SHP77 (cell line): ENCODE data around the gene DOCK2.
"Not testable (repeated sequence)": the region's sequence is repeated elsewhere in the genome, so short reads cannot be mapped to it uniquely, and the experiment has no call there.

Source experiments
- DNase-seq, 2 experiments: peaks; one replicate each; lab custom pipeline; 2025; lab: John Stamatoyannopoulos, UW

DOCK2 gene

GRCh38 chr5:169789417-169789940 is 152.4 kb downstream of the DOCK2 start:
- no peak for DNase-seq

GRCh38 chr5:169791251-169791650 is 154.2 kb downstream of the DOCK2 start:
- DNase-seq: no peak

GRCh38 chr5:169795338-169795737 is 158.3 kb downstream of the DOCK2 start:
- DNase-seq: no peak

DNA sequence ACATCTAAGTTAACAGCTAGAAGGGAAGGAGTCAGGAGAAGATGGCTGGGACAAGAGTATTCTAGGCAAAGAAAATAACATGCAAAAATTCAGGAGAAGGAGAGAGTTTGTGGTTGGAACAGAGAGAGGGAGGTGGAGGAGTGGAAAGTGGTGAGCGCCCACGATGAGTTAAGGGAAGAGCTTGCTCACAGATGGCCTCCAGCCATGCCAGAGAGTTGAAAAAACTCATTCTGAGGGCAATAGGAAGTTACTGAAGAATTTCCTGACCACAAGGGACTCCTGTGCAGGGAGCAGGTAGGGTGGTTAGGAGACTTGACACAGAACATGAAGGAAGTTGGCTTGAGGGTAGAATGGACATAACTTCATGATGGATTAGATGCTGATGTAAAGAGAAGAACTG is 159.7 kb downstream of the DOCK2 start:
- DNase-seq: no peak

GRCh38 chr5:169797577-169797976 is 160.5 kb downstream of the DOCK2 start:
- no peak for DNase-seq

- no peak for DNase-seq
Measured at GRCh38 chr5:169798438-169798837, 161.4 kb downstream of the DOCK2 start.

DNA sequence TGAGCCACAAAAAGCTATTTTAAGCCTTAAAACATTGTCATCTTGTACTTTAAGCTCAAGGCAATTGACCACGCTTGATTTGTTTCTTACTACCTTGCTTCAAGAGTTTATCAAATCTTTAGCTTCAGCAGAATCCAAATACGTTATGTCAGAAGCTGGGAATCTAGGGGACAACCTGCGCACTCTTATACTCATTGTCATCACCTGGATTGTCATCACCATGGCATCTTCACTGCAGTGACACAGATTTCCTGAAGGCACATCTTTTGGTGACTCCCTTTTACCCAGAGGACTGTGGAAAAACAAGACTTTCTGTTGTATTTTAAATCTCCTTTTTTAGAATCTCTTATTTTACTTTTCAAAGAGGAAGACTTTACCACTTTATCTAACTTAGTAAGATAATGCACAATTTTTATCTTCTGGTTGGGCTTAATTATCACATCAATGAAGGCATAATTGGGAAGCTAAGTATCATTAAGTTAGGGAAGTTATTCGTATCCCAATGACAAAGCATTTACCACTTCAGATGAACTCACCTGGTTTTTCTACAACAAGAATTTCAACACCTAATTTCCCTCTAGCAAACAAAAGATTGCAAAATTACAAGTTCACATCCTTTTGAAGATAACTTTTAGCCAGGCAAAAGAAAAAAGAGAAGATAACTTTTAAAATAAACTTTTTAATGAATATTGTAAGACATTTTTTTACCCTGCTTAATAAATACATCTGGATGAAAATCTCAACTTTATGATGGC is 162.0 kb downstream of the DOCK2 start:
- no peak for DNase-seq

DNA sequence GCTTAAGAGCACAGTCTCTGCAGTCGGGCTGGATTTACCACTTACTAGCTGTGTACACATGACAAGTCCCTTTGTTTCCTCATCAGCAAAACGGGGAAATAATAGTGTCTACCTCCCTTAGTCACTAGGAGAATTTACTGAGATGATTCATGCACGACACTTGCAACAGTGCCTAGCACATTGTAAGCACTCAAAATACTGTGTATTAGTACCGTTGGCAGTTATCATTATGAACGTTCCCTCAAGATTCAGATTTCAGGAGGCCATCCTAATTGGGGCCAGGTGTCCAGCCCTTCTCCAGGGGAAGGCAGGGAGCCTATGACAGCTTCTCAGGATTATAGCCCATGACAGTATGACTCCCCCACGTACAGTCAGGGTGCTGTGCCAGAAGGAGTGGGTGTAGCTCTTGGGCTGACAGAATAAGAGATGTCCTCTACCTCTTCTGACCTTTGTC is 164.3 kb downstream of the DOCK2 start:
- DNase-seq: no peak

DNA sequence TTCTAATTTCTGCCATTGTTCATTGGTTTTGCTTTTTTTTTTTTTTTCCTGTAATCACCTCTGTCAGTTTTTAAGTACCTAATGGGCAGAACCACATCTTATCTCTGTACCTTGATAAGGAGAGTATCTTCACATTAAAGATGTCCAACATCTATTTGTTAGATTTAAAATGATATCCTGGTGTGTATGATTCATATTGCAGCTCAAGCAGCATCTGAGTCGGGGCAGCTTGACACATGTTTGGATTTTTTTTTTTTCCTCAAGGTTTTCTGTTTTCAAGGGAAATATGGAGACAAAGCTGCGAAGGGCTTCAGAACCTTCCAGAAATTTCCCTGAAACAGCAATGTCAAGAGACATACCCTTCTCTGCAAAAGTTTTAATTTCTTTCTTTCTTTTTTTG is 164.7 kb downstream of the DOCK2 start:
- DNase-seq: no peak

DNA sequence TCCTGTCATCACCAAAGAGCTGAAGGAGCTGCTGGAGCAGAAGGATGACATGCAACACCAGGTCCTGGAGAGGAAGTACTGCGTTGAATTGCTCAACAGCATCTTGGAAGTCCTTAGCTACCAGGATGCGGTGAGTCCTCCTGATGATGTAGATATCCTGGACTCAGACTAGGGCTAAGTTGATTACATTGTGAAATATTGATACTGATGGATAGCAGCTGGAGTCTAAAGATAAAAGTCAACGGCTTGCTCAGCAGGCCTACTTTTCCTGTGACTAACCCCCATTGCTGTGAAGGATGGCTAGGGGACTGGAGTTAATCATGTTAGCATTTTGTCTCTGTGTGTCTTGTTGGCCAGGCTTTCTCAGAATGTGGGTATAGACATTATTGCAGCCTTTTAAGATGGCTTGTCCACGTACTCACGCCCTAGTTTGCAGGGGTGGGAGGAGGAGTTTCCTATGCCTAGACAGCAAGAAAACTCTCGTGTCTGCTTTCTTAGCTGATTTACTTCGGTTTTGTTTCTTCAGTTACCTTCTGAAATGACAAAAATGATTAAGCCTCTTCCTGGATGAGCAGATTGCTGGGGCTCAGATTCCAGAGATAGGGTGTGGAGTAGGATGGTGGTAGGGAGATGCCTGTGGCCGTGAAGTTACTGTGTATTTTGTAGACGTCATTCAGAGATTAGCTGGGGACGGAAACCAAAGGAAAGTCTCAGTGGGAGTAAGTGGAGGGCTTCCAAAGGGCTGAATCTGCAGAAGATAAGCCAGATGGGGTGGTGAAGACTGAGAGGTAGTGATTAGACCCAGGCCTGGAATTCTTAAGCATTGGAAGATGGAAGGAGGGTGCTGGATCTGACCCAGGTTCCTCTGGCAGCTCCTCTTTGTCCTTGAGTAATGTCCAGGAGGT is 166.3 kb downstream of the DOCK2 start:
- no peak for DNase-seq

GRCh38 chr5:169804861-169805260 is 167.8 kb downstream of the DOCK2 start:
- DNase-seq: no peak

DNA sequence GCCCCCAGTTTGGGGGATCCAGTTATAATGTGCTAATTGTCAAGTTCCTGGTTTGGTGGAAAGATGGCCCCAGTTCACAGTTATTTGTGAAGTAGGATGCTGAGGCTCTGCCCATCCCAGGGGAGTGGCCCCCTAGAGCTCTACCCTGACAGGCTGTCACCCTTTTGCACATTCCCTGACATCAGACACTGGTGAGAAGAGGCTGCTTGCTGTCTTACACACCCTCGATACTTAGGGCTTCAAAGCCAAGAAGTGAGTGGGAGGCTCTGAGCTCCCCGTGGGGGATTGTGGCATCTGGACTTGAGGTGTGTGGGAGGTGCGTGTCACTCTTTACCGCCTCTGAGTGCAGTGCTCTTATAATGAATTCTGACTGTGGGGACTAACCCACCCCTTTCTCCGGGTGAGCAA is 168.5 kb downstream of the DOCK2 start:
- DNase-seq: no peak

DNA sequence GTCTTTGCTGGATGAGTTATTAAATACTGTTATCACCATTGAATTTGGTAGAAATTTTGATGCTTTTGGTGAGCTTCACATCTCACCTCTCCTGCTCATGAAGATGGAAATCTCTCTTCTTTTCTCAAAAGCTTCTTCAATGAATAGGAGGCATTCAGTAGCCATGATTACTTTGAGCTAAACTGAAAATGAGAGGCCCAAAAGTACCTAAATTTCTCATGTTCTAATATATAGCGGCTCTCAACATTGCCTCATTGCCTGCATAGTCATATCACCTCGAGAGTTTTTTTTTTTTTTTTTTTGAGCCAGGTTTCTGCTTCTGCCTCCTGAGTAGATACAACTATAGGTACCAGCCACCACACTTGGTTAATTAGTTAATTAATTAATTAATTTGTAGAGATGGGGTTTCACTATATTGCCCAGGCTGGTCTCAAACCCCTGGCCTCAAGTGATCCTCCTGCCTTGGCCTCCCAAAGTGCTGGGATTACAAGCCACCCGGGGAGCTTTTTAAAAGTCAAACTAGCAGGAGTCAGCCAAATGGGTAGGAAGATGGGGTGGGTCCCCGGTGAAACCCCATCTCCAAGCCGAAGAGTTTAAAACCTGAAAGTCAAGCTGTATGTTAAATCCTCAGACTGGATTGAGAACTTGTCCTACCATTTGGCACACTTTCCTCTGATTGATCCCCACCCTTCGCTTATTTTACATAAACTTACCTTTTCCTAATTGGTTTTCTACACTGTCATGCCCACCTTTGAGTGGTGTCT is 169.0 kb downstream of the DOCK2 start:
- no peak for DNase-seq

DNA sequence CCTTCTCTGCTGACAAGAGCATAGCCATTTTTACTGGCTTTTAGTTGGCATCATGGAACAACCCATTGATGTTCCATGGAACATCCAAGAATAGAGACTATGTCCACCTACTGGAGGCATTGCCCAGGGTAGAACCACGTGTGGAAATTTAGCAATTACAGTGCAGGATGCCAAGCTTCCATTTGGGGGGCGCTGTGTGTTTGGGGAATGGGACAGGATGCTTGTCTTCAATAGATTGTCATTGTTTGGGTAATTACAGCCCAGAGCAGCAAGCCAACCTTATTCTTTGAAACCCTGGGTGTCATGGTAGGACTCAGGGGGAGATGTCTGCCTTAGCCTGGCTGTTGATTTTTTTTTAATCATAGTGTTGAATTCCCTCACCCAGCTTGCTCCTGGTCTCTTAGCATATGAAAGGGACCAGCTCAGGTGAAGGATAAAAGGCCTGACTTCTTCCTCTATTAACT is 171.1 kb downstream of the DOCK2 start:
- no peak for DNase-seq

DNA sequence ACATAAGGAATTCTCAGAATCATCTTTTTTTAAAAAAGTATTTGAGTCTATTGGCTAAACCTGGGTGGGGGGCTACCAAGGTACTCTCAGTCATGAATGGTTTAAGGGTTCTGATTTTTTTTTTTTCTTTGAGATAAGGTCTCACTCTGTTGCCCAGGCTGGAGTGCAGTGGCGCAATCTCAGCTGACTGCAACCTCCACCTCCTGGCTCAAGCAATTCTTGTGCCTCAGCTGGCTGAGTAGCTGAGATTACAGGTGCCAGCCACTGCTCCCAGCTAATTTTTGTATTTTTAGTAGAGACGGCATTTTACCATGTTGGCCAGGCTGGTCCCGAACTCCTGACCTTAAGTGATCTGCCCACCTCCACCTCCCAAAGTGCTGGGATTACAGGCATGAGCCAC is 171.8 kb downstream of the DOCK2 start:
- not testable (repeated sequence) for DNase-seq

DNA sequence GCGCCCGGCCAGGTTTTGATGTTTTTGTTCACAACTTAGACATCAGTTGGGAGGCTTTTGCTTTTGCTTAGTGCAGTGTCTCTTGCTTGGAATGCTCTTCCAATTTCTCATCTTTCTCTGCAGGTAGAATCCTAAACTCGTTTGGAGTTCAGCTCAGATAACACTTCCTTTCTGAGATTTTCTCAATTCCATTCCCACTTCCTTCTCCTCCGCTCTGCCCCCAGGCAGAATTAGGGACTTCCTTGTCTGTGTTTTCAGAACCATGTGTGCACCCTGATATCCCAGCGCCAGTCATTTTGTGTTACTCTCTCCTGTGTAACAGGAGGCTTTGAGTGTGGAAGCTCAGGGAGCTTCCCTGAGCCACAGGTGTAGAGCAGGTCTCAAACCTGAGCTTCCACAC is 172.2 kb downstream of the DOCK2 start:
- DNase-seq: no peak

GRCh38 chr5:169810524-169810923 is 173.4 kb downstream of the DOCK2 start:
- DNase-seq: no peak

- no peak for DNase-seq
Measured at GRCh38 chr5:169811023-169811422, 173.9 kb downstream of the DOCK2 start.

DNA sequence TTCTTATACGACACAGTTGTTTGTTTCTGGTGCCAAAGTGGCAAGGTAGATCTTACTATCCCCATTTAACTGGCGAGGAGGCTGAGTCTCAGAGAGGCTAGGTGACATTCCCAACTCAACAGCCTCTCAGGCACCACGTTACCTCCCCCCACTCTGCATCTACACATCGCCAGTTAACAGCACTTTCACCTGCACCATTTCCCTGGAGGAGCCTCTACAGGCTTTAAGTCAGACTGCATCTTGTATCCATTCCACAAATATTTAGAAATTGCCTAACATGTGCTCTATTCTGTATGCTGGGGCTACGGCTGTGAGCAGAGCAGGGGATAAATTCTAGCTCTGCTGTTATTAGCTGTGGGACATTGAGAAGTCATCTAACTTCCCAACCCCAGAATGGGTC is 174.6 kb downstream of the DOCK2 start:
- no peak for DNase-seq

DNA sequence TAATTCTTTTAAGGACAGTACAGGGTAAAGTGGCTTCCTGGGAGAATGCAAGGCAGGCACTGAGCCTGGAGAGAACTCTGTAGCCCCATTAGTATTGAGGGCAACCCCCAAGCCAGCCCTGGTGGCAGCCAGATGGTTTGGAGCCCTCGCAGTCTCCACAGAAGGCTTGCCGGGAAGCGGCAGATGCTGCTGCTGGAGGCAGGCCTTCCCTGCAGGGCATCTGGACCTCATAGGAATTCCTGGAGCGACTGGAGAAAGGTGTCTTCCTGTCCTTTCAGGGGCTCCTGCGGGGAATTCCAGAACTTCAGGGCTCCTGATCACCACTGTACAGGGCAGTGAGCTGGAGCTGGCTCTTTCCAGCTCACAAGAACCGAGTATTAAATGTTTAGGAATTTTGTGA is 175.7 kb downstream of the DOCK2 start:
- no peak for DNase-seq

DNA sequence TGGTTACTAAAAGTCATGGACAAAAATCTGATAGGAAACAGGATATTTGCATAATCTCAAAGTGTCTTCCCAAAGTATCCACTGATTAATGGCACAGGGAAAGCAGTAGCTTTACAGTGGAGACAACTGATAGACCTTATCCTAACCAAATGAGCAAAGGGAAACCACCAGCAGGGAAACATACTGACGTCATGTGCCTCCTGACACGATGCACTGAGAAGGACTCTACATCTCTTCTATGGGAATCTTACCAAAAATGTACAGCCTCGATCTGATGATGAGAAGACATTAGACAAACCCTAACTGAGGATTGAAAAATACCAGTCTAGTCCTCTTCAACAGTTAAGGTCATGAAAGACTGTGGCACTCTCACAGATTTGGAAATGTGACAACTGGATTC is 177.0 kb downstream of the DOCK2 start:
- no peak for DNase-seq

DNA sequence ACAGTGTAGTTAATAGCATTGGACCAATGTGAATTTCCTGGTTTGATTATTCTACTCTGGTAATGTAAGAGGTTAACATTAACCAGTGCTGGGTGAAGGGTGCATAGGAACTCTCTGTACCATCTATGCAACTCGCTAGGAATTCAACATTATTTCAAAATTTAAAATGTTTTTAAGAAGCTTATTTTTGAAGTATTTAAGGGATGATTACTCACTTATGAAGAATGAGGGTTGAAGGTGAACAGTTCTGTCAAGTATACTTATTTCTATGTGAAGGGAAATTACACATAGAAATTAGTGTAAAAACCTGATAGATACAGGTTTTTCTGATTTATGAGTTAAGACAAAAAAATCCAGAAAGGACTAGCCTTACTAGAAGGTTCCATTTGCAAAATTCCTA is 177.4 kb downstream of the DOCK2 start:
- DNase-seq: no peak
